Hepatocyte (in vitro differentiated cells): ENCODE results near the gene OSBPL5. TPM values are rescaled to one million over a fixed set of nuclear protein-coding genes. Genes with fewer than 3 reads are reported as not detected.
A peak's percentile ranks its signal among the peaks of the same experiment; 100 is the strongest.
"Not testable (repeated sequence)": the region's sequence is repeated elsewhere in the genome, so short reads cannot be mapped to it uniquely, and the experiment has no call there.

Experiments used
- DNase-seq: peaks from one replicate; pipeline ENCODE4 v3.0.0-alpha.2; 2016; ENCODE audit warnings: low spot score
- H2AFZ ChIP-seq: fragments of 200-600 bp; sonication (generic); 2 replicates; pipeline ENCODE4 v1.6.0; 2016; ENCODE audit warnings: antibody characterized with exemption, mild to moderate bottlenecking
- H3K27ac ChIP-seq: fragments of 200-600 bp; sonication (generic); 2 replicates; pipeline ENCODE4 v1.5.1; 2016; ENCODE audit warnings: mild to moderate bottlenecking
- H3K27me3 ChIP-seq: fragments of 200-600 bp; sonication (generic); 2 replicates; pipeline ENCODE4 v1.6.1; 2016
- H3K36me3 ChIP-seq: fragments of 200-600 bp; sonication (generic); replicated peaks from 2 replicates; pipeline ENCODE4 v1.5.1; 2016; ENCODE audit warnings: low read depth; ENCODE audit not compliant: insufficient read depth
- H3K4me1 ChIP-seq: fragments of 200-600 bp; sonication (generic); 2 replicates; pipeline ENCODE4 v1.5.1; 2016; ENCODE audit warnings: mild to moderate bottlenecking, moderate library complexity; ENCODE audit not compliant: insufficient read depth
- H3K4me2 ChIP-seq: fragments of 200-600 bp; sonication (generic); 2 replicates; pipeline ENCODE4 v1.6.0; 2016
- H3K4me3 ChIP-seq: fragments of 200-600 bp; sonication (generic); 2 replicates; pipeline ENCODE4 v1.5.1; 2016; ENCODE audit warnings: mild to moderate bottlenecking
- H3K79me2 ChIP-seq: fragments of 200-600 bp; sonication (generic); 2 replicates; pipeline ENCODE4 v1.6.0; 2017; ENCODE audit warnings: mild to moderate bottlenecking
- H3K9me2 ChIP-seq: fragments of 200-600 bp; sonication (generic); replicated peaks from 2 replicates; pipeline ENCODE4 v1.6.0; 2017; ENCODE audit warnings: mild to moderate bottlenecking; ENCODE audit not compliant: insufficient read depth
- H3K9me3 ChIP-seq: fragments of 200-600 bp; sonication (generic); 2 replicates; pipeline ENCODE4 v1.5.1; 2016; ENCODE audit warnings: low read depth, mild to moderate bottlenecking
- H4K20me1 ChIP-seq: fragments of 200-600 bp; sonication (generic); 2 replicates; pipeline ENCODE4 v1.6.0; 2016; ENCODE audit warnings: mild to moderate bottlenecking; ENCODE audit not compliant: insufficient read depth, poor library complexity, severe bottlenecking
- EZH2 ChIP-seq: fragments of 200-600 bp; sonication (generic); IDR thresholded peaks from 2 replicates; pipeline ENCODE4 v1.6.1; 2016; ENCODE audit warnings: antibody characterized with exemption, mild to moderate bottlenecking, borderline replicate concordance
- EZH2phosphoT487 ChIP-seq: fragments of 200-600 bp; sonication (generic); IDR thresholded peaks from one replicate; pipeline ENCODE4 v1.6.1; 2018; ENCODE audit warnings: antibody characterized with exemption, mild to moderate bottlenecking, low read depth, moderate library complexity; ENCODE audit not compliant: unreplicated experiment, severe bottlenecking
- WGBS: methylation state at CpG from one replicate; pipeline ENCODE4 v1.1.6; 2016; ENCODE audit warnings: low lambda C conversion rate; ENCODE audit errors: missing lambda C conversion rate; 5-methylcytosine and 5-hydroxymethylcytosine counted together
- polyA plus RNA-seq: library from polyadenylated mRNA; unstranded; fragments of >200 nt; fragmentation: Nextera tagmentation; extraction: Ambion mirVana; gene quantifications from 2 replicates; pipeline ENCODE4 v1.2.1, GENCODE V29; 2016
- total RNA-seq: library from RNA; depleted of rRNA; stranded (reverse); fragments of >200 nt; gene quantifications from 2 replicates; pipeline ENCODE4 v1.2.3, GENCODE V29; 2014
- TF ChIP-seq, protein P1 (sequence below): fragments of 200-600 bp; sonication (generic); IDR thresholded peaks from 2 replicates; pipeline ENCODE4 v1.5.1; 2016; ENCODE audit warnings: antibody characterized with exemption, mild to moderate bottlenecking; ENCODE audit not compliant: poor library complexity

The OSBPL5 gene
- total and polyA plus RNA-seq, 2 experiments from 2014 or later: 9.0 to 12.5 TPM

DNA sequence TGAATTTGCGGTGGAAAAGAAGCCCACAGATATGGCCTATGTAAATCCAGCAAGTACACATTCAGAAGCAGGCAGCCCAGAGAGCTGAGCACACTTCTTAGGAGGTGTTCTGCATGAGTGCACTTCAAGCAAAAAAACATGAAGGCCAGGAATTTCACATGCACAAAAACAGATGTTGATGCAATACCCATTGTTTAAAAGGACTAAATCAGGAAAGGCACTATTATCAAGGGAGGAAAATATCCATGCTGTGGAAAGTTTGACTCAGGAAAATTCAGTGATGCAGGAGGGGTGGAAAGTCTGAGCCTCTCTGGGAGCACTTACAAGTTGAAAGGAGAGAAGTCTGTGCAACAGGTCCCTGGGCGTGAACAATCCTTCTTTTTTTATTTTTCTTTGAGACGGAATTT is 92.1 kb downstream of the OSBPL5 start:
- 74% methylated on average over 3 of the region's 3 CpGs for whole genome bisulfite sequencing
- Histone ChIP-seq H3K9me2 (no peaks in the 10 kb centered on the region), H3K27me3 (no peaks in the 10 kb centered on the region), H3K9me3 (no peaks in the 10 kb centered on the region), H3K27ac (peak overlapping the region; percentile 34), H2AFZ (no peak overlapping the region), H3K4me3 (no peak overlapping the region), H4K20me1 (no peaks in the 10 kb centered on the region), H3K36me3 (no peaks in the 10 kb centered on the region), H3K4me2 (no peak overlapping the region), H3K4me1 (peaks cover 3% of the 10 kb centered on the region), H3K79me2 (no peaks in the 10 kb centered on the region)
- TF ChIP-seq, protein P1, sequence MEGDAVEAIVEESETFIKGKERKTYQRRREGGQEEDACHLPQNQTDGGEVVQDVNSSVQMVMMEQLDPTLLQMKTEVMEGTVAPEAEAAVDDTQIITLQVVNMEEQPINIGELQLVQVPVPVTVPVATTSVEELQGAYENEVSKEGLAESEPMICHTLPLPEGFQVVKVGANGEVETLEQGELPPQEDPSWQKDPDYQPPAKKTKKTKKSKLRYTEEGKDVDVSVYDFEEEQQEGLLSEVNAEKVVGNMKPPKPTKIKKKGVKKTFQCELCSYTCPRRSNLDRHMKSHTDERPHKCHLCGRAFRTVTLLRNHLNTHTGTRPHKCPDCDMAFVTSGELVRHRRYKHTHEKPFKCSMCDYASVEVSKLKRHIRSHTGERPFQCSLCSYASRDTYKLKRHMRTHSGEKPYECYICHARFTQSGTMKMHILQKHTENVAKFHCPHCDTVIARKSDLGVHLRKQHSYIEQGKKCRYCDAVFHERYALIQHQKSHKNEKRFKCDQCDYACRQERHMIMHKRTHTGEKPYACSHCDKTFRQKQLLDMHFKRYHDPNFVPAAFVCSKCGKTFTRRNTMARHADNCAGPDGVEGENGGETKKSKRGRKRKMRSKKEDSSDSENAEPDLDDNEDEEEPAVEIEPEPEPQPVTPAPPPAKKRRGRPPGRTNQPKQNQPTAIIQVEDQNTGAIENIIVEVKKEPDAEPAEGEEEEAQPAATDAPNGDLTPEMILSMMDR: no peak
- TF ChIP-seq EZH2phosphoT487 (no peak), EZH2 (no peak)
- no peak for DNase-seq

DNA sequence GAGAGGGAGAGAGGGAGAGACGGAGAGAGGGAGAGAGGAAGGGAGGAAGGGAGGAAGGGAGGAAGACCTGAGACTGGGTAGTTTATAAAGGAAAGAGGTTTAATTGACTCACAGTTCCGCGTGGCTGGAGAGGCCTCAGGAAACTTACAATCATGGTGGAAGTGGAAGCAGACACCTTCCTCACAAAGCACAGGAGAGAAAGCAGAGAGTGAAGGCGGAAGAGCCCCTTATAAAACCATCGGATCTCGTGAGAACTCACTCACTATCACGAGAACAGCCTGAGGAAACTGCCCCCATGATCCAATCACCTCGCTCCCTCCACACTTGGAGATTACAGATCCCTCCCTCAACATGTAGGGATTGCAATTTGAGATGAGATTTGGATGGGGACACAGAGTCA is 95.7 kb downstream of the OSBPL5 start:
- TF ChIP-seq EZH2phosphoT487: no peak
- TF ChIP-seq, protein P1: no peak
- no peak for TF ChIP-seq EZH2

DNA sequence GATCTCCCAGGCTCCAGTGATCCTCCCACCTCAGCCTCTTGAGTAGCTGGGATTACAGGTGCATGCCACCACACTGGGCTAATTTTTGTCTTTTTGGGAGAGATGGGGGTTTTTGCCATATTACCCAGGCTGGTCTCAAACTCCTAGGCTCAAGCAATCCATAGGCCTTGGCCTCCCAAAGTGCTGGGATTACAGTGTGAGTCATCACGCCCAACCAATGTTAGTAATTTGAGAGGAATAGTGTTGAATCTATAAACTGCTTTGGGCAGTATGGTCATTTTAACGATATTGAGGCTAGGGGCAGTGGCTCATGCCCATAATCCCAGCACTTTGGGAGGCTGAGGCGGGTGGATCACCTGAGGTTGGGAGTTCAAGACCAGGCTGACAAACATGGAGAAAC is 98.8 kb downstream of the OSBPL5 start:
- 94% methylated on average over 3 of the region's 3 CpGs for WGBS
- H3K4me3 ChIP-seq, DNase-seq, H2AFZ ChIP-seq, H3K27me3 ChIP-seq, H3K9me2 ChIP-seq, H4K20me1 ChIP-seq, H3K4me1 ChIP-seq, H3K36me3 ChIP-seq, H3K4me2 ChIP-seq, H3K79me2 ChIP-seq, H3K27ac ChIP-seq, H3K9me3 ChIP-seq: not testable (repeated sequence)

More for the DNA sequence above, 95.7 kb downstream of the OSBPL5 start:
- Histone ChIP-seq H3K9me2 (no peaks in the 10 kb centered on the region), H3K4me3 (no peak overlapping the region), H2AFZ (no peak overlapping the region), H4K20me1 (no peaks in the 10 kb centered on the region), H3K36me3 (no peaks in the 10 kb centered on the region), H3K27ac (no peak overlapping the region), H3K79me2 (no peaks in the 10 kb centered on the region), H3K27me3 (no peaks in the 10 kb centered on the region), H3K4me2 (no peak overlapping the region), H3K4me1 (no peaks in the 10 kb centered on the region), H3K9me3 (no peaks in the 10 kb centered on the region)
- 89% methylated on average over 6 of the region's 8 CpGs for WGBS
- no peak for DNase-seq

DNA sequence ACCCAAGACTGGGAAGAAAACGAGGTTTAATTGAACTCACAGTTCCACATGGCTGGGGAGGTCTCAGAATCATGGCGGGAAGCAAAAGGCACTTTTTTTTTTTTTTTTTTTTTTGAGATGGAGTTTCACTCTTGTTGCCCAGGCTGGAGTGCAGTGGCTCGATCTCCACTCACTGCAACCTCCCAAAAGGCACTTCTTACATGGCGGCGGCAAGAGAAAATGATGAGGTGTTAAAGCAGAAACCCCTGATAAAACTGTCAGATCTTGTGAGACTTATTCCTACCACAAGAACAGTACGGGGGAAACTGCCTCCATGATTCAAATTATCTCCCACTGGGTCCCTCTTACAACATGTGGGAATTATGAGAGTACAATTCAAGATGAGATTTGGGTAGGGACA is 100.4 kb downstream of the OSBPL5 start:
- H3K9me2 ChIP-seq, H3K27me3 ChIP-seq, H4K20me1 ChIP-seq, H3K4me3 ChIP-seq, H3K36me3 ChIP-seq, H3K79me2 ChIP-seq, H3K4me1 ChIP-seq, H3K4me2 ChIP-seq, DNase-seq, H3K9me3 ChIP-seq, H2AFZ ChIP-seq, H3K27ac ChIP-seq: not testable (repeated sequence)
- 84% methylated on average over 6 of the region's 6 CpGs for WGBS

DNA sequence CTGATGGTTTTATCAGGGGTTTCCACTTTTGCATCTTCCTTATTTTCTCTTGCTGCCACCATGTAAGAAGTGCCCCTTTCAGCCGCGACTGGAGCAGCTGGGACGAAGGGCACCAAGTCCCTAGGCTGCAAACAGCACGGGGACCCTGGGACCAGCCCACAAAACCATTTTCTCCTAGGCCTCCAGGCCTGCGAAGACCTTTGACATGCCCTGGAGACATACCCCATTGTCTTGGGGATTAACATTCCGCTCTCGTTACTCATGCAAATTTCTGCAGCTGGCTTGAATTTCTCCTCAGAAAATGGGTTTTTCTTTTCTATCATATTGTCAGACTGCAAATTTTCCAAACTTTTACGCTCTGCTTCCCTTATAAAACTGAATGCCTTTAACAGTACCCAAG is 101.2 kb downstream of the OSBPL5 start:
- H3K36me3 ChIP-seq, H3K27me3 ChIP-seq, H3K4me1 ChIP-seq, H2AFZ ChIP-seq, H3K27ac ChIP-seq, H3K9me2 ChIP-seq, H3K79me2 ChIP-seq, H3K9me3 ChIP-seq, H3K4me2 ChIP-seq, H4K20me1 ChIP-seq, DNase-seq, H3K4me3 ChIP-seq: not testable (repeated sequence)
- 58% methylated on average over 8 of the region's 8 CpGs for WGBS

- not testable (repeated sequence) for H3K27ac ChIP-seq, H3K27me3 ChIP-seq, H3K4me2 ChIP-seq, H3K4me3 ChIP-seq, H3K9me3 ChIP-seq, H2AFZ ChIP-seq, H4K20me1 ChIP-seq, H3K9me2 ChIP-seq, H3K4me1 ChIP-seq, DNase-seq, H3K79me2 ChIP-seq, H3K36me3 ChIP-seq
- WGBS: 69% methylated on average over 4 of the region's 4 CpGs
Observed at GRCh38 chr11:3063432-3063831, 101.7 kb downstream of the OSBPL5 start.
